Globus pallidus (tissue), 1 donor: ENCODE measurements around the gene USP24.
"Not testable (repeated sequence)": the region's sequence is repeated elsewhere in the genome, so short reads cannot be mapped to it uniquely, and the experiment has no call there.

Experiments
- DNase-seq: peaks from one replicate; pipeline ENCODE4 v3.0.0-alpha.2; 2015; ENCODE audit warnings: low spot score

The USP24 gene

GRCh38 chr1:55199735-55200134 is 15.4 kb downstream of the USP24 start:
- not testable (repeated sequence) for DNase-seq

- no peak for DNase-seq
Measured at GRCh38 chr1:55198044-55198443, 17.1 kb downstream of the USP24 start.

DNA sequence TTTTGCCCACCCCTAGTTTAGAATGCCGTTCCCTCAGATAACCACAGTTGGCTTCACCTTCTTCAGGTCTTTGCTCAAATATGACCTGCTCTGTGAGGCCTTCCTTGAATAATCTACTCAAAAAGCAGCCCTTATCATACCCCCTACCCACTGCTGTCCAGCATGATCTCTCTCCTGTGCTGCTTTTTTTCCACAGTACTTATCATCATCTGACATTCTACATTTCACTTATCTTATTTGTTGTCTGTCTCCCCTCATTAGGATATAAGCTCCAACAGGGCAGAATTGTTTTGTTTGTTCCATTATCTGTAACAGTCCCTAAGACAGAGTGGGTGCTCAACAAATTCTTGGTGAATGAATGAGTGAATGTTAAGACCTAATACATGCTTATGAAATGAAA is 18.1 kb downstream of the USP24 start:
- DNase-seq = no peak

- no peak for DNase-seq
Measured at GRCh38 chr1:55196433-55197035, 18.6 kb downstream of the USP24 start.

DNA sequence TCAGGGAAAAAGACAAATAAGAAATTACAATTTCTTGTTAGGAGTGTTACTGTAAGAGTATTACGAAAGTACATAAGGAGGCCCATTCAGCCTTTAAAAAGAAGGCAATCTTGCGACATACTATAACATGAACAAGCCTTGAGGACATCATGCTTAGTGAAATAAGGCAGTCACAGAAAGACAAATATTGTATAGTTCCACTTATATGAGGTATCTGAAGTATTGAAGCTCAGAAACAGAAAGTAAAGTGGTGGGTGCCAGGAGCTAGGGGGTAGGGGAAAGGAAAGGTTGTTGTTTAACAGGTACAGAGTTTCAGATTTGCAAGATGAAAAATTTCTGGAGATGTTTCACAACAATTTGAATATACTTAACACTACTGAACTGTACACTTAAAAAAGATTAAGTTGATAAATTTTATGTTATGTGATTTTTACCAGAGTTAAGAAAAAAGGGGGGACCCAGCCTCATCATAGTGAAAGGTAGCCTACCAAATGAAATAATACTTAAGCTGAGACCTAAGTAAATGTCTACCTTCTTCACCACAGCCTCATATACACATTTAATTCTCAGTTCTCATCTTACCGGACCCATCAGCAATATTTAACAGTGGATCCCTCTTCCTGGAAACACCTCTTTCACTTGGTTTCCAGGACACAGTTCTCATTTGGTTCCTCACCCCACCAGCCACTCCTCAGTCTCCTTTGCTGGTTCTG is 19.5 kb downstream of the USP24 start:
- DNase-seq = no peak

DNA sequence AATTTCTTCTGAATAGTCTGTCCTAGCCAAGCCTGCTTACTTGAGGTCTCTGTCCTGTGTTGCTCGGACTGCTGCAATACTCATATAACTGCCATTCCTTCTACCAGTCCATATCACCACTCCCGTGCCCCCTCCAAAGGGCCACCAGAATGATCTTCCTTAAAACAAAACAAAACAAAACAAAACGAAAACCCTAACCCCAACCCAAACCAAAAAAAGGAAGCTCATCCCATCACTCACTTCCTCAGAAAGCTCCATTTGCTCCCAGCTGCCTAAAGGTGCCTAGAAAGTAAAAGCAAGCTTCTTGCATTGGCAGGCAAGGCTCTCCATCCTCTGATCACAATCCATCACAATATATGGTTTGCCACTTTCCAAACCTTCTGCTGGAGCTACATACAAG is 20.3 kb downstream of the USP24 start:
- DNase-seq = no peak

DNA sequence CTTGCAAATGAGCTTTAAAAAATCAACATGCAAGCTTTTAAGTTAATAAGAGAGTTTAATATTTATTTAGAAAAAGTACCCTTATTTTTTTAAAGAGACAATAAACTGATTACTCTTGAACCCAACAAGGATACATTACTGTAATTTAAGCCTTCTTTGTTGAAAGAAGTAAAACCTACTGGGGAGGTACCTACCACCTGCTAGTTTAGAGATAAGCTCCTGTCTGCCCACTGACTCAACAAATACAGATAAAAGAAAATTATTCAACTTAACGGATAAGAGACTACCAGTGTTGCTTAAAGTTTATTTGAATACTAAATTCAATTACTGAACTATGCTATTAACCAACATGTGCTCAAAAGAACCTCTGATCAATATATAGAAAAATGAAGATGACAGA is 23.1 kb downstream of the USP24 start:
- DNase-seq = no peak

GRCh38 chr1:55191219-55191952 is 23.8 kb downstream of the USP24 start:
- not testable (repeated sequence) for DNase-seq

- DNase-seq = no peak
Measured at GRCh38 chr1:55190109-55190508, 25.1 kb downstream of the USP24 start.

- DNase-seq = no peak
Measured at GRCh38 chr1:55188909-55189308, 26.3 kb downstream of the USP24 start.

- DNase-seq = no peak
Measured at GRCh38 chr1:55185832-55186231, 29.3 kb downstream of the USP24 start.

GRCh38 chr1:55184859-55185258 is 30.3 kb downstream of the USP24 start:
- no peak for DNase-seq

DNA sequence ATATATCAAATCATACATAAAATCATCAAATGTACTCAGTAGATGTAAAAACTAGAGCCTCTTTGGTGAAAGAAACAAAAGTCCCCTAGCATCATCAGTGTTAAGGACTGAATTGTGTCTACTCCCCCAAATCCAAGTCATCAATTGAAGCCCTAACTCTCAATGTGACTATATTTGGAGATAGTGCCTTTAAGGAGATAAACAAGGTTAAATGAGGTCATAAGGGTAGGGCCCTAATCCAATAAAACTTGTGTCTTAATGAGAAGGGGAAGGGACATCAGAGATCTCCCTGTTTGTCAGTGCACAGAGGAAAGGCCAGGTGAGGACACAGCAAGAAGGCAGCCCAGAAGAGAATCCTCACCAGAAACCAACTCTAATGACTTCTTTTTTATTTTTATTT is 33.5 kb downstream of the USP24 start:
- no peak for DNase-seq

DNA sequence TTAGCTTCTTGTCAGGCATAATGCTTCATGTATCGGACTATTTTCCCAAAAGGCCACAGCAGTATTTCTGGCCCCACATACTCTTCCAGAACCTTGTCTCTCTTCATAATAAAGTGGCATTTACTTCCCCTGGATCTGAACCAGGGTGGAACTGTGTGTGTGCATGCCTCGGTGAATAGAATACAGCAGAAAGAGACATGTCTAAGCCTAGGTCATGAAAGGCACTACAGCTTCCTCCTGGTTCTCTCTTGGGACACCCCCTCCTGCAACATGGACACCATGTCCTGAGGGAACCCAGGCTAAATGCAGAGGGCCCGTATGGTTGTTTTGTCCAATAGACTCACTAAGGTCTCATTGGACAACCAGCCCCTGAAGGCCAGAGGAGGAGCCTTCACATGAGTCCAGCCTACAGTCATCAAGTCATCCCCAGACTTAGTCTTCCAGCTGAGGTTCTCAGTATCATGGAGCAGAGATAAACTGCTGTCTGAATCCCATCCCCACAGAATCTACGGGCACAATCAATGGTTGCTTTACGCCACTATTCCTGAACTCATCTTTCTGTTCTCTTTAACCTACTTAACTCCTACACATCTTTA is 35.0 kb downstream of the USP24 start:
- DNase-seq = no peak

- DNase-seq = no peak
Measured at GRCh38 chr1:55179177-55179835, 35.9 kb downstream of the USP24 start.

- DNase-seq = no peak
Measured at GRCh38 chr1:55172687-55173086, 42.5 kb downstream of the USP24 start.

GRCh38 chr1:55172272-55172671 is 42.9 kb downstream of the USP24 start:
- DNase-seq = no peak

- DNase-seq = no peak
Measured at GRCh38 chr1:55171694-55172093, 43.5 kb downstream of the USP24 start.

DNA sequence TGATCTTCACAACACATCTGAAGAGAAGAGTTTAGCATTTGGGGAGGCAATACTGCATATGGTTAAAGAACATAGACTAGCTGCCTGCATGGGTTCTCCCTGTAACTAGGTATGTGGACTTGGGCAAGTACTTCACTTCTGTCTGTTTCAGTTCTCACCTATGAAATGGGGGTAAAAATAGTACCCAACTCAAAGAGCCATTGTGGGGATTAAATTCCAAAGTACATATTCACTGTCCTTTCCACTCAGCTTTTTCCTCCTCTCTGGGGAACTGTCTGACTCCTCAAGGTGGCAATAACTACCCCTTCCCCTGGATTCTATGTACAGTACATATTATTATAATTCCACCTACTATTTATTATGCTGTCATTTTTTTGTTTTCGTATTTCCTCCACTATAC is 44.7 kb downstream of the USP24 start:
- no peak for DNase-seq

DNA sequence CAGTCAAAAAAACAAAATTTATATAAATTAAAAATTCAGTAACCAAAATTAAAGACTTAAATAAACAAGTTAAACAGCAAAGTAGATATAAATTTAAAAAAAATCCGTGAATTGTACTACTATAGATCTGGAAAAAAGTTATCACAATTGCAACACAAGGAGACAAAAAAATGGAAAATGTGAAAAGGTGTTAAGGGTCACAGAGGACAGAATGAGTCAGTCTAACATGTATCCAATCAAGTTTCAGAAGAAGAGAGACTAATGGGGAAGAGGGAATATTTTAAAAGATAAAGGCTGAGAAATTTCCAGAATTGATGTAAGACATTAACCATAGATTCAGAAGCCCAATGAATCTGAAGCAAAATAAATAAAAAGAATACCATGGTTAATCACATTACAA is 46.0 kb downstream of the USP24 start:
- no peak for DNase-seq

GRCh38 chr1:55168353-55168752 is 46.8 kb downstream of the USP24 start:
- no peak for DNase-seq

DNA sequence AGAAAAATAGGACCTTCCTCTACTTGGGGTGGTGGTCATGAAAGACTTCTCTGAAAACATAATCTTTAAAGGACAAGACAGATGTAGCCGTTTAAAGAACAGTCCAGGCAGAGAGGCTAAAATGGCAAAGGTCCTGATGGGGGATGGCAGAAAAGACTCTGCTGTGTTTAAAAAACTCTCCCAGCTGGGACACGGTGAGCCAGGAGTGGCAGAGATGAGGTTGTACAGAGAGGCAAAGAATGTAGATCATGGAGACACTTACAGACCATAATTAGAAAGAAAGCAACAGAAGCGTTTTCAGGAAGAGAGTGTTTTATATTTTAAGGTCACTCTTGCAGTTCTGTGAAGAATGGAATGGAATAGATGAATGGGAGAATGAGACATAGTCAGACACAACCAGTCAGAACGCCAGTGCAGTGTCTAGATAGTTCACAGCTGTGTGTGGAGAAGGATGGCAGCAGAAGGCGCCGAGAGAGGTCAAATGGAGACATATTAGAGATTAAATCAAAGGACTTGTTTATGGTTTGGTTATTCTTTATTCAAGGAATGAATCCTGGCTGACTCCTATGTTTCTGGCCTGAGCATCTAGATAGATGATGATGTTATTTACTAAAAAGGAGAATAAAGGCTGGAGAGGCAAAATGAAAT is 47.8 kb downstream of the USP24 start:
- no peak for DNase-seq
